Natural killer cell (primary cell): ENCODE measurements around the gene SIRT2. TPM values are rescaled to one million over a fixed set of nuclear protein-coding genes. Genes with fewer than 3 reads are reported as not detected.

ENCODE experiments used
- ATAC-seq, 3 donors: fragments of 150-1000 bp in 2 of 3; fragments of 200-7000 bp in 1 of 3; cut with Tn5 transposase; 1 replicate in 1 of 3; 2 replicates in 2 of 3; pipeline ENCODE4 v1.10.0; 2021; ENCODE audit warnings: mild to moderate bottlenecking in 2 of 3, moderate library complexity in 2 of 3
- DNase-seq, 2 donors: peaks; one replicate each; pipeline versions ENCODE4 v3.0.0 to v3.0.0-alpha.2; 2013 to 2021; ENCODE audit warnings: mixed read lengths in 1 of 2
- H3K27ac ChIP-seq: one replicate; pipeline ENCODE4 v1.5.1; 2013; ENCODE audit warnings: mild to moderate bottlenecking, low read length
- H3K27me3 ChIP-seq: one replicate; pipeline ENCODE4 v1.6.1; 2013; ENCODE audit warnings: low read length; ENCODE audit not compliant: control insufficient read depth, insufficient read depth
- H3K36me3 ChIP-seq: one replicate; pipeline ENCODE4 v1.6.1; 2013; ENCODE audit warnings: low read length; ENCODE audit not compliant: control insufficient read depth, insufficient read depth
- H3K4me1 ChIP-seq: one replicate; pipeline ENCODE4 v1.6.1; 2013; ENCODE audit warnings: low read length; ENCODE audit not compliant: control insufficient read depth, insufficient read depth
- H3K4me3 ChIP-seq: one replicate; pipeline ENCODE4 v1.5.1; 2013; ENCODE audit warnings: low read length
- H3K9me3 ChIP-seq: one replicate; pipeline ENCODE4 v1.6.1; 2013; ENCODE audit warnings: low read length; ENCODE audit not compliant: control insufficient read depth, insufficient read depth
- H3K27ac Mint-ChIP-seq, 2 donors: one replicate each; pipeline ENCODE4 v1.8.0; 2022; ENCODE audit warnings: mild to moderate bottlenecking in 2 of 2, mixed read lengths in 2 of 2, moderate library complexity in 1 of 2
- H3K27me3 Mint-ChIP-seq, 2 donors: one replicate each; pipeline ENCODE4 v1.8.0; 2022; ENCODE audit warnings: low read depth in 2 of 2, mixed read lengths in 2 of 2
- H3K36me3 Mint-ChIP-seq: one replicate; pipeline ENCODE4 v1.8.0; 2022; ENCODE audit warnings: mixed read lengths
- H3K4me1 Mint-ChIP-seq, 2 donors: one replicate each; pipeline ENCODE4 v1.8.0; 2022; ENCODE audit warnings: mixed read lengths in 2 of 2
- H3K4me3 Mint-ChIP-seq: one replicate; pipeline ENCODE4 v1.8.0; 2022; ENCODE audit warnings: mild to moderate bottlenecking, moderate library complexity, mixed read lengths
- H3K9me3 Mint-ChIP-seq, 2 donors: one replicate each; pipeline ENCODE4 v1.8.0; 2022; ENCODE audit warnings: mixed read lengths in 2 of 2
- CTCF ChIP-seq: fragments of 200-600 bp; IDR thresholded peaks from one replicate; pipeline ENCODE4 v1.8.0; 2022; ENCODE audit warnings: antibody characterized with exemption
- WGBS: methylation state at CpG from one replicate; pipeline ENCODE4 v1.1.7; 2013; ENCODE audit warnings: missing lambda C conversion rate; ENCODE audit not compliant: insufficient coverage; 5-methylcytosine and 5-hydroxymethylcytosine counted together
- intact Hi-C: fragments of 100-400 bp; cut with micrococcal nuclease; formaldehyde crosslinking; loops from one replicate; pipeline ENCODE4 v1.14.2; 2022
- total RNA-seq, 4 donors: library from RNA; stranded (reverse); fragments of 120-200 nt in 1 of 4; gene quantifications; one replicate each; pipeline versions ENCODE4 v1.2.3 to v1.2.4, GENCODE V29; 2013 to 2022

SIRT2 gene
- total RNA-seq, 3 donors from 2014 or later (not counting 1 experiment from before 2014, with no cell fraction given) = 171 to 283 (median 208) TPM

- Histone ChIP-seq H3K4me1 (peaks cover 56% of the 10 kb centered on the region), H3K36me3 (peaks cover 4% of the 10 kb centered on the region), H3K9me3 (no peaks in the 10 kb centered on the region), H3K27ac (peak overlapping the region; percentile 100), H3K4me3 (peak overlapping the region; percentile 96), H3K27me3 (no peaks in the 10 kb centered on the region)
- Mint-ChIP-seq H3K4me3 (peak overlapping the region; percentile 89), H3K27me3 (no peaks in the 10 kb centered on the region), H3K9me3 (no peaks in the 10 kb centered on the region), H3K36me3 (no peaks in the 10 kb centered on the region), H3K4me1 (peaks cover 48 to 63% of the 10 kb centered on the region in 2 donors), H3K27ac (peak overlapping the region; percentile 99 to 100)
- ATAC-seq = peak in 2 of 3 donors; percentile 8 to 14
- DNase-seq = peak; percentile 78 to 82
- WGBS = 2% methylated on average over 42 of the region's 52 CpGs
- TF ChIP-seq CTCF = no peak
- intact Hi-C loops = loop anchor here (5.0 kb wide), 1 partner anchor 175 kb away; no protein-coding TSS in a partner anchor
These were observed 47.0 kb downstream of the SIRT2 start for GRCh38 chr19:38852231-38853044.

DNA sequence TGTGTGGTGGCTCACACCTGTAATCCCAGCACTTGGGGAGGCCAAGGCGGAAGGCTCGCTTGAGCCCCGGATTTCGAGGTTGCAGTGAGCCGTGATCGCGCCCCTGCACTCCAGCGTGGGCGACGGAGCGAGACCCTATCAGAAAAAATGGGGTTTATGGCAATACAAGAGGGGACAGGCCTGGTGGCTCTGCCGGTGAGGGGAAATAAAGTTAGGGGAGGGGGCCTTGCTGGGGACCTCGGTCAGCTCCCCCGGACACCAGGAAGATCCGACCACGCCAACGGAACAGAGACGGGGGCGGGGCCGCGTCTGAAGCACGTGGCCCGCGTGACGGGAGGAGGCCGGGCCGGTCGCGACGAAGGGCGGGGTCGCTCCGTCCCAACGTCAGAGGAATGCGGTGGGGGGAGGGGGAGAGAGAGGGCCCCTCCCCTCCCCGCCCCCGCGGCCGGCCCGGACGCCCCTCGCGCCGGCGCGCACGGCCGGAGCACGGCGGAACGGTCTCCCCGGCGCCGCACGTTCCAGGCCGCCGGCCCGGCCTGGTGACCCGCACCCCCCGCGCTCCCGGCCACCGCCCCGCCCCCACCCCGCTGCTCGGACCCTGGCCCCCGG, 47.7 kb downstream of the SIRT2 start:
- no peaks in the 10 kb centered on the region for H3K9me3 Mint-ChIP-seq
- peak overlapping the region; percentile 96 for H3K4me3 Mint-ChIP-seq
- H3K4me1 ChIP-seq = peaks cover 57% of the 10 kb centered on the region
- TF ChIP-seq CTCF = no peak
- no peaks in the 10 kb centered on the region for H3K9me3 ChIP-seq
- intact Hi-C loops = loop anchor here (2.0 to 5.0 kb wide), 2 partner anchors 174 to 551 kb away; no protein-coding TSS in a partner anchor
- DNase-seq (peak; percentile 88 to 95), ATAC-seq (peak; percentile 19 to 37 (median 22))
- no peaks in the 10 kb centered on the region for H3K27me3 Mint-ChIP-seq
- H3K27ac Mint-ChIP-seq = peak overlapping the region; percentile 99 to 100
- peak overlapping the region; percentile 96 for H3K4me3 ChIP-seq
- H3K36me3 ChIP-seq = peaks cover 12% of the 10 kb centered on the region
- H3K27ac ChIP-seq = peak overlapping the region; percentile 100
- 0% methylated on average over 55 of the region's 67 CpGs for WGBS
- peaks cover 48 to 63% of the 10 kb centered on the region in 2 donors for H3K4me1 Mint-ChIP-seq
- no peaks in the 10 kb centered on the region for H3K27me3 ChIP-seq
- no peaks in the 10 kb centered on the region for H3K36me3 Mint-ChIP-seq

GRCh38 chr19:38850976-38851621, 48.3 kb downstream of the SIRT2 start:
- no peak for ATAC-seq
- Histone ChIP-seq H3K4me3 (peak overlapping the region; percentile 84), H3K4me1 (peaks cover 56% of the 10 kb centered on the region), H3K9me3 (no peaks in the 10 kb centered on the region), H3K36me3 (peaks cover 16% of the 10 kb centered on the region), H3K27me3 (no peaks in the 10 kb centered on the region), H3K27ac (peak overlapping the region; percentile 97)
- Mint-ChIP-seq H3K36me3 (no peaks in the 10 kb centered on the region), H3K4me1 (peaks cover 48 to 61% of the 10 kb centered on the region in 2 donors), H3K27me3 (no peaks in the 10 kb centered on the region), H3K4me3 (peak overlapping the region; percentile 96), H3K9me3 (no peaks in the 10 kb centered on the region), H3K27ac (peak overlapping the region; percentile 99 to 100)
- intact Hi-C loops = loop anchor here (1.0 to 5.0 kb wide), 6 partner anchors 14 to 552 kb away; partner anchors contain the start of genes ECH1, MRPS12, NFKBIB and SARS2
- peak; percentile 50 to 74 for DNase-seq
- no peak for TF ChIP-seq CTCF
- under 1% methylated on average over 40 of the region's 40 CpGs for WGBS
